Effector memory CD4-positive, alpha-beta T cell (primary cell): ENCODE data around the gene CELSR1.

Experiments
- DNase-seq, 3 donors: peaks; one replicate each; pipeline ENCODE4 v3.0.0-alpha.2; 2020
- H3K27ac ChIP-seq: 2 replicates; pipeline ENCODE4 v1.7.0; 2013; ENCODE audit warnings: mild to moderate bottlenecking, low read length, moderate library complexity; ENCODE audit not compliant: insufficient read depth, poor library complexity, severe bottlenecking
- H3K27me3 ChIP-seq: replicated peaks from 2 replicates; pipeline ENCODE4 v1.7.0; 2013; ENCODE audit warnings: mild to moderate bottlenecking, low read length; ENCODE audit not compliant: insufficient read depth, control insufficient read depth, poor library complexity, severe bottlenecking
- H3K36me3 ChIP-seq: 2 replicates; pipeline ENCODE4 v1.7.0; 2013; ENCODE audit warnings: mild to moderate bottlenecking, low read length, moderate library complexity; ENCODE audit not compliant: control insufficient read depth, insufficient read depth
- H3K4me1 ChIP-seq: 2 replicates; pipeline ENCODE4 v1.7.0; 2013; ENCODE audit warnings: low read length, mild to moderate bottlenecking; ENCODE audit not compliant: control insufficient read depth, insufficient read depth, poor library complexity, severe bottlenecking
- H3K4me3 ChIP-seq: 2 replicates; pipeline ENCODE4 v1.7.0; 2013; ENCODE audit warnings: low read length, low read depth, mild to moderate bottlenecking; ENCODE audit not compliant: insufficient read depth, poor library complexity, severe bottlenecking
- H3K9me3 ChIP-seq: 2 replicates; pipeline ENCODE4 v1.7.0; 2013; ENCODE audit warnings: mild to moderate bottlenecking, low read length, moderate library complexity; ENCODE audit not compliant: control insufficient read depth

The CELSR1 gene

GRCh38 chr22:46388647-46389046 is 148.8 kb downstream of the CELSR1 start:
- Histone ChIP-seq H3K4me3 (no peak overlapping the region), H3K27ac (no peak overlapping the region), H3K36me3 (no peaks in the 10 kb centered on the region), H3K9me3 (no peaks in the 10 kb centered on the region), H3K4me1 (no peaks in the 10 kb centered on the region), H3K27me3 (no peaks in the 10 kb centered on the region)
- no peak for DNase-seq

GRCh38 chr22:46387748-46388147 is 149.7 kb downstream of the CELSR1 start:
- DNase-seq: no peak
- Histone ChIP-seq H3K36me3 (no peaks in the 10 kb centered on the region), H3K9me3 (no peaks in the 10 kb centered on the region), H3K4me1 (no peaks in the 10 kb centered on the region), H3K27ac (no peak overlapping the region), H3K27me3 (no peaks in the 10 kb centered on the region), H3K4me3 (no peak overlapping the region)

GRCh38 chr22:46386312-46386711 is 151.1 kb downstream of the CELSR1 start:
- DNase-seq: no peak
- H3K36me3 ChIP-seq: no peaks in the 10 kb centered on the region
- H3K4me3 ChIP-seq: no peak overlapping the region
- no peak overlapping the region for H3K27ac ChIP-seq
- H3K27me3 ChIP-seq: no peaks in the 10 kb centered on the region
- no peaks in the 10 kb centered on the region for H3K9me3 ChIP-seq
- H3K4me1 ChIP-seq: no peaks in the 10 kb centered on the region

- no peaks in the 10 kb centered on the region for H3K4me1 ChIP-seq
- H3K4me3 ChIP-seq: no peak overlapping the region
- DNase-seq: no peak
- no peaks in the 10 kb centered on the region for H3K9me3 ChIP-seq
- H3K27me3 ChIP-seq: no peaks in the 10 kb centered on the region
- no peak overlapping the region for H3K27ac ChIP-seq
- H3K36me3 ChIP-seq: no peaks in the 10 kb centered on the region
These were observed 154.9 kb downstream of the CELSR1 start for GRCh38 chr22:46382524-46382923.

GRCh38 chr22:46381731-46382130 is 155.7 kb downstream of the CELSR1 start:
- Histone ChIP-seq H3K4me3 (no peak overlapping the region), H3K4me1 (no peaks in the 10 kb centered on the region)

GRCh38 chr22:46381142-46381541 is 156.3 kb downstream of the CELSR1 start:
- H3K27ac ChIP-seq: no peak overlapping the region
- DNase-seq: no peak
- H3K27me3 ChIP-seq: no peaks in the 10 kb centered on the region
- no peaks in the 10 kb centered on the region for H3K36me3 ChIP-seq
- no peak overlapping the region for H3K4me3 ChIP-seq
- no peaks in the 10 kb centered on the region for H3K9me3 ChIP-seq
- H3K4me1 ChIP-seq: no peaks in the 10 kb centered on the region

More at GRCh38 chr22:46381731-46382130, 155.7 kb downstream of the CELSR1 start:
- no peaks in the 10 kb centered on the region for H3K27me3 ChIP-seq
- H3K27ac ChIP-seq: no peak overlapping the region
- no peak for DNase-seq
- no peaks in the 10 kb centered on the region for H3K36me3 ChIP-seq
- H3K9me3 ChIP-seq: no peaks in the 10 kb centered on the region

GRCh38 chr22:46380581-46380980 is 156.8 kb downstream of the CELSR1 start:
- Histone ChIP-seq H3K4me3 (no peak overlapping the region), H3K4me1 (no peaks in the 10 kb centered on the region), H3K36me3 (no peaks in the 10 kb centered on the region), H3K27ac (no peak overlapping the region), H3K27me3 (no peaks in the 10 kb centered on the region), H3K9me3 (no peaks in the 10 kb centered on the region)
- DNase-seq: no peak

- no peak for DNase-seq
- H3K4me1 ChIP-seq: no peaks in the 10 kb centered on the region
- H3K27ac ChIP-seq: no peak overlapping the region
- no peaks in the 10 kb centered on the region for H3K36me3 ChIP-seq
- no peaks in the 10 kb centered on the region for H3K9me3 ChIP-seq
- no peak overlapping the region for H3K4me3 ChIP-seq
- H3K27me3 ChIP-seq: no peaks in the 10 kb centered on the region
These were observed 157.4 kb downstream of the CELSR1 start for GRCh38 chr22:46380069-46380468.

GRCh38 chr22:46379066-46379930 is 158.1 kb downstream of the CELSR1 start:
- no peaks in the 10 kb centered on the region for H3K9me3 ChIP-seq
- no peaks in the 10 kb centered on the region for H3K4me1 ChIP-seq
- H3K27ac ChIP-seq: no peak overlapping the region
- no peak for DNase-seq
- no peaks in the 10 kb centered on the region for H3K36me3 ChIP-seq
- H3K27me3 ChIP-seq: no peaks in the 10 kb centered on the region
- no peak overlapping the region for H3K4me3 ChIP-seq

- Histone ChIP-seq H3K9me3 (no peaks in the 10 kb centered on the region), H3K4me3 (no peak overlapping the region), H3K4me1 (peaks cover 6% of the 10 kb centered on the region), H3K27me3 (no peaks in the 10 kb centered on the region), H3K27ac (no peak overlapping the region), H3K36me3 (no peaks in the 10 kb centered on the region)
- DNase-seq: no peak
These were observed 158.9 kb downstream of the CELSR1 start for GRCh38 chr22:46378426-46379065.
